Brain microvascular endothelial cell (primary cell): ENCODE results near the gene PSIP1.
A peak's percentile ranks its signal among the peaks of the same experiment; 100 is the strongest.

Experiments used
- DNase-seq: peaks from one replicate; pipeline ENCODE4 v3.0.0-alpha.2; 2020
- H3K27ac ChIP-seq: fragments of 250-450 bp; sonication (Bioruptor Pico); 2 replicates; pipeline ENCODE4 v1.5.1; 2020; ENCODE audit warnings: mild to moderate bottlenecking, moderate library complexity
- H3K27me3 ChIP-seq: fragments of 250-450 bp; sonication (Bioruptor Pico); replicated peaks from 2 replicates; pipeline ENCODE4 v1.5.1; 2020; ENCODE audit warnings: mild to moderate bottlenecking
- H3K36me3 ChIP-seq: fragments of 250-450 bp; sonication (Bioruptor Pico); replicated peaks from 2 replicates; pipeline ENCODE4 v1.5.1; 2020; ENCODE audit warnings: mild to moderate bottlenecking
- H3K4me3 ChIP-seq: 2 replicates; pipeline ENCODE4 v1.5.1; 2011; ENCODE audit warnings: low read depth, mild to moderate bottlenecking, control low read depth, low read length, moderate library complexity
- in situ Hi-C: cut with HindIII; loops from 2 replicates; pipeline ENCODE4 v1.10.0; 2017; ENCODE audit warnings: low sequenced_read_pairs, low pct_ligation_motif_present
- TF ChIP-seq, protein P1 (sequence below): IDR thresholded peaks from 2 replicates; pipeline ENCODE4 v1.5.1; 2011; ENCODE audit warnings: low read depth, mild to moderate bottlenecking, moderate library complexity, low read length, control low read depth, inconsistent platforms; ENCODE audit errors: missing control alignments

Gene PSIP1

DNA sequence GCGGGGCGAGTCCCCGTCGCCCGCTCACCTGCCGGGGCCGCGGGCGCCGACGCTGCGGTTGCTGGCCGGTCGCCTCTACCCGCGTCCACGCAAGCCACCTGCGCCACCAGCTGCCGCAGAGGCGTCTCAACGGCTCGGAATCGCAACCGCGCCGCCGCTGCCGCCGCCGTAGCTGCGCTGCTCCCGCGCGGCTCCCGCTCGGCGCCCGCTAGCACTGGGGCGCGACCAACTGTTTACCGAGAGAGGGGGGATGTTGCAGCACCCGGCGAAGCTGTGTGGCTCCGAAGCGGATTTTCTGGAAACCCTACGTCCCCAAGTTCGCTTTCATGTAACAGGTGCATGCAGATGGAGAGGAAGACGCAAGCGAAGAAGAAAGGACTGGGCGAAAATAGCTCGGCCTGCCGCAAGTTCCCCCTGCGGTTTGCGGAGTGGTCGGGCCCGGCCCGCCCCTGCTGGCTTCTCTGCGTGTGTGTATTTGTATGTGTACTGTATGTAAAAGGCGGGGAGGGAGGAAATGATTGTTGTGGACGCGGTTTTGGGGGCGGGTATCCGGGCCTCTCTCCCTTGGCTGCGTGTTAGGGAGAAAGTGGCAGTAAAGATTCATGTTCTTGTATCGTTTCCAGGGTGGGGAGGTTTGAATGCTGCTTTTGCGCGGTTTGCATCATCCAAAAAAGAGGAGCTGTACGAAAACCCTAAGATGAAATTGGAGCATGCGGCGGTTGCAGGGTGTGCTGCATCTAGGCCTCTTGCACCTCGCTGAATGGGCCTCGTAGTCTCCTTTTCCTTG is at the start of gene PSIP1:
Gene PSIP1 (minus strand): TSS at position 182 of the 787 bp plus-strand sequence. CDS start 782 bp downstream, outside the sequence.
- peak within 1 kb of the TSS; percentile 88 for H3K4me3 ChIP-seq
- H3K36me3 ChIP-seq = no peaks in the 10 kb centered on the region
- no peaks in the 10 kb centered on the region for H3K27me3 ChIP-seq
- in situ Hi-C loops = no loop called here
- H3K27ac ChIP-seq = peak within 1 kb of the TSS; percentile 99
- DNase-seq = peak; percentile 74
- TF ChIP-seq, protein P1, sequence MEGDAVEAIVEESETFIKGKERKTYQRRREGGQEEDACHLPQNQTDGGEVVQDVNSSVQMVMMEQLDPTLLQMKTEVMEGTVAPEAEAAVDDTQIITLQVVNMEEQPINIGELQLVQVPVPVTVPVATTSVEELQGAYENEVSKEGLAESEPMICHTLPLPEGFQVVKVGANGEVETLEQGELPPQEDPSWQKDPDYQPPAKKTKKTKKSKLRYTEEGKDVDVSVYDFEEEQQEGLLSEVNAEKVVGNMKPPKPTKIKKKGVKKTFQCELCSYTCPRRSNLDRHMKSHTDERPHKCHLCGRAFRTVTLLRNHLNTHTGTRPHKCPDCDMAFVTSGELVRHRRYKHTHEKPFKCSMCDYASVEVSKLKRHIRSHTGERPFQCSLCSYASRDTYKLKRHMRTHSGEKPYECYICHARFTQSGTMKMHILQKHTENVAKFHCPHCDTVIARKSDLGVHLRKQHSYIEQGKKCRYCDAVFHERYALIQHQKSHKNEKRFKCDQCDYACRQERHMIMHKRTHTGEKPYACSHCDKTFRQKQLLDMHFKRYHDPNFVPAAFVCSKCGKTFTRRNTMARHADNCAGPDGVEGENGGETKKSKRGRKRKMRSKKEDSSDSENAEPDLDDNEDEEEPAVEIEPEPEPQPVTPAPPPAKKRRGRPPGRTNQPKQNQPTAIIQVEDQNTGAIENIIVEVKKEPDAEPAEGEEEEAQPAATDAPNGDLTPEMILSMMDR = peak; percentile 8

DNA sequence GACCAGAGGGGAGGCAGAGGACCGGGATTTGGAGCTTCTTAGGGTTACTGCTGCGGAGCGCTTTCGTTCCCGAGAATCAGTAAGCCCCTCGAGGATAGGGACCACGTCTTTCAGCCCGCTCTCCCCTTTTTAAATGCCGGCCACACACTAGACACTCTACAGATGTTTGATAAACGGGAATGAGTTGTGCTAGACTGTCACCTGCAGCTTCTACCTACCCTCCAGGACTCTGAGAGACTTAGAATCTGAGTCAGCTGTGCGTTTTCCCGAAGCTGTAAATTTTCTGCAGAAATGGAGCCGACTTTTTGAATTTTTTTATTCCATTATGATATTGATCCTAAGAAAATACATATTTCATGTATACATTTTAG is 42.7 kb upstream of the PSIP1 start:
- no peaks in the 10 kb centered on the region for H3K27me3 ChIP-seq
- peak overlapping the region; percentile 83 for H3K4me3 ChIP-seq
- TF ChIP-seq, protein P1 = no peak
- no peak overlapping the region for H3K27ac ChIP-seq
- no peaks in the 10 kb centered on the region for H3K36me3 ChIP-seq
- in situ Hi-C loops = no loop called here
- DNase-seq = no peak

DNA sequence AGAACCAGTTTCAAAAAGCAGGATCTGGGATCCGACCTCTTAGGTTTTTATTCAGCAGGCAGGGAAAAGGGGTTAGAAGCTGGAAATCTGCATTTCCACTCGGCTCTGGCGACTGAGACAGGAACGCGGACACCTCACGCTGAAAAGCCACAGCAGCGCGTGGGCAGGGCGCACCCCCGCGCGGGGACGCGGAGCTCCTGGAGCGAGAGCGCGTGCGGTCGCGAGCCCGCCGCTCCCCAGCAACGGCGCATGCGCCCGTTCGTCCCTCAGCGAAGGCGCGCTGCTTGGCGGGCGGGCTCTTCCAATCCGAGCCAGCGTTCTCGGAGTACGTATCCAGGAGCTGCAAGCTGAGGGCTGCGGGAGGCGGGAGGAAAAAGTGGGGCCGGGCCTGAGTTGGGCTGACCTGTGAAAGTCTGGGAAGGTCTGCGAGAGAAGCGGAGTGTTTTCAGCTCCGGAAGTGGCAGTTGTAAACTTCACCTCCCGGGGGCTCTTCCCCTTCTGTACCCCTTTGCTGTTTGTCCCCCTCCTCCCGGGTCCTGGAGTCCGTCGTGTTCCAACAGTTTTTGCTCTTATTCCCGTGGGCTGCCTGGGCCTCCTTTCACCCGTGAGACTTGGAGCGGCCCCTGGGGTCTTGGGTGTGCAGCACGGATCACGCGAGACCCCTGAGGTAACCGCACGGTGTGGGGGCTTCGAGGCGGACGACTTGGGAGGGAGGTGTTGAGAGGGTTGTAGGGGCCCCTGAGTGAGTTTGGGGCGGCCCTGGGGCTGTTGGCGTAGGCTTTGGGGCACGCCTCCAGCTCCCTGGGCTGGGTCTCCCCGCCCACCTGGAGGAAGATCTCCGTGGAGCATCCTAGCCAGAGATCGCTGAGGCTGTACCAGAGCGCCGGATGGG is 42.1 kb upstream of the PSIP1 start, which contains the start of gene CCDC171:
Gene CCDC171 (plus strand): TSS at position 408 of the 892 bp plus-strand sequence. CDS start 11,046 bp downstream, outside the sequence.
- TF ChIP-seq, protein P1 = peak; percentile 4
- peak within 1 kb of the TSS; percentile 57 for H3K27ac ChIP-seq
- H3K4me3 ChIP-seq = peak within 1 kb of the TSS; percentile 83
- no peaks in the 10 kb centered on the region for H3K36me3 ChIP-seq
- no peaks in the 10 kb centered on the region for H3K27me3 ChIP-seq
- in situ Hi-C loops = no loop called here
- peak; percentile 94 for DNase-seq

DNA sequence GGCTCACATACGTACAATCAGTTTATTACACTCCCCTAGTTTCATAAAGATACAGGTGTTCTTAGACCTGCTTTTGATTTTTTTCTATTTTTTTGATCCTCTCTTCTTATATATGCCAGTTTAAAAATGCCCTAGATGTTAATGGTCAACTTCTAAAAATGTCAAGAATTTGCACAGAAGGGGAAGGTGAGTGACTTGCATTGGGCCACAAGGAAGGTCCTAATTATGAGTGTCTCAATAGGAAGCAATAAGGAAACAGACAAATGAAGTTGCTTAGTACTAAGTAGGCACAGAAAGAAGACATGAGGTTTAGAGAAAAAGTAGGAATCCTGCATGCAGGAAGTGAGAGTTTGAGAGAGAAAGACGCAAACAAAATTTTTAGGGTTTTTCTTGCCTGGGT is 38.8 kb upstream of the PSIP1 start:
- H3K27ac ChIP-seq = no peak overlapping the region
- in situ Hi-C loops = no loop called here
- H3K36me3 ChIP-seq = no peaks in the 10 kb centered on the region
- no peaks in the 10 kb centered on the region for H3K27me3 ChIP-seq
- no peak for DNase-seq
- H3K4me3 ChIP-seq = no peak overlapping the region
- TF ChIP-seq, protein P1 = no peak

DNA sequence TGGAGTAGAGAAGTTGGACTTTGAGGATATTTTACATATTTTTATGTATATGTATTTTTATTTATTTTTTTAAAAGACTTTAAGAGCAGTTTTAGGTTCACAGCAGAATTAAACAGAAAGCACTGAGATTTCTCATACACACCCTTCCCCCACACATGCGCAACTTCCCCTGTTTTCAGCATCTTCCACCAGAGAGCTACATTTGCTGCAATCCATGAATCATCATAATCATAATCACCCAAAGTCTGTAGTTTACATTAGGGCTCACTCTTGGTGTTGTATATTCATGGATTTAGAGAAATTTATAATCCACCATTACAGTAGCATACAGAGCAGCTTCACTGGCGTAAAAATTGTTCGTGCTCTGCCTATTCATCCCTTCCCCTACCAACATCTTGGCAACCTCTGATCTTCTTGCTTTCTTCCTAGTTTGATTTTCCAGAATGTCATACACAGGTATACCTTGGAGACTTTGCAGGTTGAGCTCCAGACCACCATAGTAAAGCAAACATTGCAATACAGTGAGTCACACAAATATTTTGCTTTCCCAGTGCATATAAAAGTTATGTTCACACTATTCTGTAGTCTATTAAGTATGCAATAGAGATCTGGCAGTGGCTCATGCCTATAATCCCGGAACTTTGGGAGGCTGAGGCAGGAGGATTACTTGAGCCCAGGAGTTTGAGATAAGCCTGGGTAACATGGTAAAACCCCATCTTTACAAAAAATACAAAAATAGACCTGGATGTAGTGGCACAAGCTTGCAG is 32.5 kb upstream of the PSIP1 start:
- no peaks in the 10 kb centered on the region for H3K36me3 ChIP-seq
- H3K27me3 ChIP-seq = no peaks in the 10 kb centered on the region
- in situ Hi-C loops = no loop called here
- DNase-seq = no peak
- TF ChIP-seq, protein P1 = no peak
- no peak overlapping the region for H3K4me3 ChIP-seq
- no peak overlapping the region for H3K27ac ChIP-seq
